HepG2 (cell line): ENCODE data around the gene RNF222. TPM values are rescaled to one million over a fixed set of nuclear protein-coding genes. Genes with fewer than 3 reads are reported as not detected.

Experiments used
- EP300 ChIP-seq, 3 experiments: sonication (generic) in 1 of 3; formaldehyde crosslinking in 1 of 3; IDR thresholded peaks; 2 replicates each; pipeline versions ENCODE4 v1.5.1 to v1.6.1; 2011 to 2020; ENCODE audit warnings: low read depth in 2 of 3, low read length in 2 of 3, borderline replicate concordance in 1 of 3, improper control_type of control experiment in 1 of 3, mild to moderate bottlenecking in 1 of 3, missing genetic modification reagents in 1 of 3, moderate library complexity in 1 of 3
- GATAD2A ChIP-seq: IDR thresholded peaks from 2 replicates; pipeline ENCODE4 v1.6.1; 2016
- MTF2 ChIP-seq: sonication (generic); formaldehyde crosslinking; IDR thresholded peaks from 2 replicates; pipeline ENCODE4 v1.5.0; 2020; ENCODE audit warnings: missing genetic modification reagents, borderline replicate concordance
- MXD4 ChIP-seq: IDR thresholded peaks from 2 replicates; pipeline ENCODE4 v1.6.1; 2016; ENCODE audit warnings: mild to moderate bottlenecking, missing biosample characterization, missing genetic modification reagents
- NFATC3 ChIP-seq: sonication (generic); formaldehyde crosslinking; IDR thresholded peaks from 2 replicates; pipeline ENCODE4 v1.5.1; 2020; ENCODE audit warnings: mild to moderate bottlenecking, missing genetic modification reagents
- PBX3 ChIP-seq: sonication (generic); formaldehyde crosslinking; IDR thresholded peaks from 2 replicates; pipeline ENCODE4 v1.8.1; 2023; ENCODE audit warnings: missing genetic modification reagents, inconsistent platforms, borderline replicate concordance
- SMAD3 ChIP-seq: sonication (generic); formaldehyde crosslinking; IDR thresholded peaks from 2 replicates; pipeline ENCODE4 v1.4.0; 2020; ENCODE audit warnings: missing genetic modification reagents
- SOX6 ChIP-seq, 2 experiments: fragments of 450-650 bp in 1 of 2; sonication (generic) in 1 of 2; formaldehyde crosslinking in 1 of 2; IDR thresholded peaks; 2 replicates each; pipeline versions ENCODE4 v1.4.0 to v1.6.1; 2017 to 2020; ENCODE audit warnings: antibody characterized with exemption in 1 of 2, mild to moderate bottlenecking in 1 of 2, missing genetic modification reagents in 1 of 2
- SRF ChIP-seq: IDR thresholded peaks from 2 replicates; pipeline ENCODE4 v1.6.1; 2011; ENCODE audit warnings: mild to moderate bottlenecking, low read depth, low read length, moderate library complexity
- STAT6 ChIP-seq: sonication (generic); formaldehyde crosslinking; IDR thresholded peaks from 2 replicates; pipeline ENCODE4 v1.4.0; 2020; ENCODE audit warnings: missing genetic modification reagents, mild to moderate bottlenecking, borderline replicate concordance
- TP53 ChIP-seq: sonication (generic); formaldehyde crosslinking; conservative IDR thresholded peaks from 2 replicates; pipeline ENCODE4 v1.4.0; 2020; ENCODE audit warnings: missing genetic modification reagents
- XRCC5 ChIP-seq: fragments of 200-400 bp; formaldehyde crosslinking; optimal IDR thresholded peaks from 2 replicates; pipeline ENCODE3; 2017; ENCODE audit warnings: mild to moderate bottlenecking, low read length
- ZBTB38 ChIP-seq: sonication (generic); formaldehyde crosslinking; IDR thresholded peaks from 2 replicates; pipeline ENCODE4 v1.5.1; 2020; ENCODE audit warnings: mild to moderate bottlenecking, missing genetic modification reagents
- ZC3H13 ChIP-seq: sonication (generic); formaldehyde crosslinking; IDR thresholded peaks from 2 replicates; pipeline ENCODE4 v1.8.1; 2023; ENCODE audit warnings: mild to moderate bottlenecking, missing genetic modification reagents, moderate library complexity
- ZNF138 ChIP-seq: sonication (generic); formaldehyde crosslinking; IDR thresholded peaks from 2 replicates; pipeline ENCODE4 v1.5.0; 2020; ENCODE audit warnings: mild to moderate bottlenecking, low read depth, missing genetic modification reagents
- ZNF367 ChIP-seq: sonication (generic); formaldehyde crosslinking; IDR thresholded peaks from 2 replicates; pipeline ENCODE4 v1.4.0; 2020; ENCODE audit warnings: missing genetic modification reagents, borderline replicate concordance
- ZNF547 ChIP-seq: sonication (generic); formaldehyde crosslinking; IDR thresholded peaks from 2 replicates; pipeline ENCODE4 v1.5.1; 2020; ENCODE audit warnings: mild to moderate bottlenecking, missing genetic modification reagents
- ZNF597 ChIP-seq: sonication (generic); formaldehyde crosslinking; IDR thresholded peaks from 2 replicates; pipeline ENCODE4 v1.5.0; 2020; ENCODE audit warnings: missing genetic modification reagents
- ZSCAN25 ChIP-seq: sonication (generic); formaldehyde crosslinking; IDR thresholded peaks from 2 replicates; pipeline ENCODE4 v1.8.0; 2022; ENCODE audit warnings: mild to moderate bottlenecking, missing genetic modification reagents
- ZSCAN31 ChIP-seq: sonication (generic); formaldehyde crosslinking; IDR thresholded peaks from 2 replicates; pipeline ENCODE4 v1.5.0; 2020; ENCODE audit warnings: low read depth, mild to moderate bottlenecking, missing genetic modification reagents
- ZXDC ChIP-seq: sonication (generic); formaldehyde crosslinking; IDR thresholded peaks from 2 replicates; pipeline ENCODE4 v1.5.0; 2020; ENCODE audit warnings: mild to moderate bottlenecking, missing genetic modification reagents
- polyA plus RNA-seq, 8 experiments: library from polyadenylated mRNA; depleted of rRNA in 3 of 8; stranded (reverse) in 7 of 8; unstranded in 1 of 8; fragments of >200 nt; fragmentation: Illumina TruSeq in 4 of 8; extraction: Trizol in 4 of 8; gene quantifications; 2 replicates each; pipeline versions ENCODE4 v1.2.1 to v1.2.3, GENCODE V29; 2011 to 2016; ENCODE audit warnings: low read depth in 4 of 8, missing spikeins in 1 of 8, mixed read lengths in 1 of 8; ENCODE audit not compliant: insufficient read depth in 1 of 8
- total RNA-seq, 5 experiments: library from RNA; depleted of rRNA; stranded (reverse); fragments of >200 nt; fragmentation: Illumina TruSeq; extraction: Trizol; gene quantifications; 2 replicates each; pipeline ENCODE4 v1.2.3, GENCODE V29; 2016; ENCODE audit warnings: low read depth in 1 of 5

Gene RNF222
- total and polyA plus RNA-seq, 2 of the 13 experiments (the other 11 are each of a cell fraction or from before 2014, with no cell fraction given) = not detected

GRCh38 chr17:8376271-8377067, 21.2 kb downstream of the RNF222 start, which contains the start of gene KRABD2 (continued):
- no peak for TF ChIP-seq STAT6
- no peak for TF ChIP-seq PBX3 (CRISPR knock-in tag)
- TF ChIP-seq SRF = no peak
- no peak for TF ChIP-seq ZNF597 (CRISPR knock-in tag)
- TF ChIP-seq ZSCAN25 (CRISPR knock-in tag) = 0 out of 2 replicates have a peak, but pooled peaks have one; percentile 47
- 0 out of 2 replicates have a peak, but pooled peaks have one; percentile 68 for TF ChIP-seq ZNF138 (CRISPR knock-in tag)
- TF ChIP-seq ZXDC = no peak
- peak; percentile 87; the same call in 1 of the 2 replicates for TF ChIP-seq NFATC3
- TF ChIP-seq ZBTB38 (CRISPR knock-in tag) = peak; percentile 74
- TF ChIP-seq SMAD3 (CRISPR knock-in tag) = 0 out of 2 replicates have a peak, but pooled peaks have one; percentile 18
- TF ChIP-seq TP53 (CRISPR knock-in tag) = no peak
- peak; percentile 62 for TF ChIP-seq XRCC5
- TF ChIP-seq ZC3H13 = peak; percentile 88; the same call in 1 of the 2 replicates
- peak; percentile 67; the same call in 1 of the 2 replicates for TF ChIP-seq MXD4 (CRISPR knock-in tag)
- TF ChIP-seq EP300 (IDR thresholded peaks at IDR 0.05; ENCODE audit: low read depth in 2 of 2, low read length in 2 of 2) = no peak
- TF ChIP-seq EP300 (CRISPR knock-in tag; IDR thresholded peaks at IDR 0.05; ENCODE audit: borderline replicate concordance) = no peak; the same call in none of the 2 replicates
- TF ChIP-seq ZNF367 (CRISPR knock-in tag) = no peak
- peak; percentile 78; the same call in 1 of the 2 replicates for TF ChIP-seq MTF2 (CRISPR knock-in tag)
- peak; percentile 71 for TF ChIP-seq GATAD2A (CRISPR knock-in tag)
- TF ChIP-seq ZNF547 (CRISPR knock-in tag) = 0 out of 2 replicates have a peak, but pooled peaks have one; percentile 26
- no peak for TF ChIP-seq SOX6 (IDR thresholded peaks at IDR 0.05)
- peak; percentile 51; the same call in 1 of the 2 replicates for TF ChIP-seq SOX6 (CRISPR knock-in tag; IDR thresholded peaks at IDR 0.05)
- peak; percentile 67; the same call in 1 of the 2 replicates for TF ChIP-seq ZSCAN31 (CRISPR knock-in tag)
